Hepatocyte (in vitro differentiated cells): ENCODE measurements around the gene SYT1.

Source experiments
- CTCF ChIP-seq: fragments of 200-600 bp; sonication (generic); IDR thresholded peaks from 2 replicates; pipeline ENCODE4 v1.5.1; 2016; ENCODE audit warnings: antibody characterized with exemption, mild to moderate bottlenecking; ENCODE audit not compliant: poor library complexity
- EZH2phosphoT487 ChIP-seq: fragments of 200-600 bp; sonication (generic); IDR thresholded peaks from one replicate; pipeline ENCODE4 v1.6.1; 2018; ENCODE audit warnings: antibody characterized with exemption, mild to moderate bottlenecking, low read depth, moderate library complexity; ENCODE audit not compliant: unreplicated experiment, severe bottlenecking

- no peak for TF ChIP-seq CTCF
- TF ChIP-seq EZH2phosphoT487, result no peak
Measured at GRCh38 chr12:79294590-79294989, 430.0 kb downstream of the SYT1 start.
